Measurements from ENCODE around the gene MAPKAP1.

DNA sequence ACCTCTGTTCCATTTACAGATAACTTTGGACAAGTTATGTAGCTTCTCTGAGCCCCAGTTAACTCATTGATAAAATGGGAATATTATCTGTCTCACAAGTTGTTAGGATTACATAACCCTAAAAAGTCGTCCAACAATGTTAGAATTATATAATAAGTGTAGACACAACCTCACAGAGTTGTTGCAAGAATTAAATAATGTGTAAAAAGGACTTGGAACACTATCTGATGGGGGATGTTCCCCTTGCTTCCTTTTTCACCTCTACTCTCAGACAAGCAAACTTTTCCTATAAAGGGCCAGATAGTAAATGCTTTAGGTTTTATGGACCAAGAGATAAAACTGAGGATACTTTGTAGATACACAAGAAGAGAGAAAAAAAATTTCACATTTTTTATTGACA is 251.9 kb downstream of the MAPKAP1 start:
- TF ChIP-seq SUZ12 (IDR thresholded peaks at IDR 0.05; ENCODE audit: extremely low read depth, insufficient read depth, insufficient read length) (no peak), ZNF274 (IDR thresholded peaks at IDR 0.05; ENCODE audit: low read depth, low read length) (no peak), YY1 (IDR thresholded peaks at IDR 0.05; ENCODE audit: insufficient read depth, insufficient read length) (no peak)
